ENCODE results near the gene GRK4. TPM values are rescaled to one million over a fixed set of nuclear protein-coding genes. Genes with fewer than 3 reads are reported as not detected.
A peak's percentile ranks its signal among the peaks of the same experiment; 100 is the strongest.
"Not testable (repeated sequence)": the region's sequence is repeated elsewhere in the genome, so short reads cannot be mapped to it uniquely, and the experiment has no call there.

The GRK4 gene
- total RNA-seq, 1 donor from 2014 or later = 5.9 TPM

DNA sequence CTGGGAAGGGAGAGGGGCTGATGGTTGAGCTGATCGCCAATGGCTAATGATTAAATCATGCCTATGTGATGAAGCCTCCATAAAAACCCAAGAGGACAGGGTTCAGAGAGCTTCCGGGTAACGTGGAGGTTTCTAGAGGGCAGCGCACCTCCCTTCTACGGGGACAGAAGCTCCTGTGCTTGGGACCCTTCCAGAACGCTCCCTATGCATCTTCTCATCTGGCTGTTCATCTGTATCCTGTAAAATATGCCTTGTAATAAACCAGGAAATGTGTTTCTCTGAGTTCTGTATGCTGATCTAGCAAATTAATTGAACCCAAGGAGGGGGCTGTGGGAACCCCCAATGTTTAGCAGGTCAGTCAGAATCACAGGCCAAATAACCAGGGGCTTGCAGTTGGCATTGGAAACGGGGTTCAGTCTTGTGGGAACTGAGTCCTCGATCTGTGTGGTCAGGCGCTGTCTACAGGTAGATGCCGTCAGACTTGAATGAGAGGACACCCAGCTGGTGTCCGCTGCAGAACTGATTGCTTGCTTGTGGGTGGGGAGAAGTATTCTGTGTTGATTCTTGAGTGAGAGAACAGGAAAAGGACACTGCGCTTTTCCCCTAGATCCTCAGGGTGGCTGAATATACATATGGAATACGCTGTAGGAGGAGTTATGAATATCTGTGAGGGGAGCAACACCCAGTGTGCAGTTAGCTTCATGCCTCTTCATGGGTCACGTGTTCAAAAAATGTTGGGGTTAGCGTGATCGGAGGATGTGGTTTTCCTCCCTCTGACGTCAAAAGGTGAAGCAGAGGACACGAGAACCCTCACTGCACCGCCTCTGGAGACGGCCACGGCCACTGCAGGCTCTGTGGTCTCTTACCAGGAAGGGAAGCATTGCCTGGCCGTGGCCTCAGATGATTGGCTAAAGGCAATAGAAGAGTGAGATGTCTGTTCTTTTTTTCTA, 81.8 kb downstream of the GRK4 start:
- Mint-ChIP-seq H3K4me1 (ENCODE audit: unreplicated experiment) (no peaks in the 10 kb centered on the region), H3K36me3 (ENCODE audit: low read depth, unreplicated experiment) (no peaks in the 10 kb centered on the region), H3K4me3 (ENCODE audit: unreplicated experiment) (no peak overlapping the region), H3K27ac (ENCODE audit: unreplicated experiment) (no peak overlapping the region), H3K9me3 (ENCODE audit: unreplicated experiment) (no peaks in the 10 kb centered on the region), H3K27me3 (ENCODE audit: unreplicated experiment) (no peaks in the 10 kb centered on the region)
- DNase-seq (ENCODE audit: low spot score) = no peak
- no peak for TF ChIP-seq CTCF (IDR thresholded peaks at IDR 0.05; ENCODE audit: unreplicated experiment)

DNA sequence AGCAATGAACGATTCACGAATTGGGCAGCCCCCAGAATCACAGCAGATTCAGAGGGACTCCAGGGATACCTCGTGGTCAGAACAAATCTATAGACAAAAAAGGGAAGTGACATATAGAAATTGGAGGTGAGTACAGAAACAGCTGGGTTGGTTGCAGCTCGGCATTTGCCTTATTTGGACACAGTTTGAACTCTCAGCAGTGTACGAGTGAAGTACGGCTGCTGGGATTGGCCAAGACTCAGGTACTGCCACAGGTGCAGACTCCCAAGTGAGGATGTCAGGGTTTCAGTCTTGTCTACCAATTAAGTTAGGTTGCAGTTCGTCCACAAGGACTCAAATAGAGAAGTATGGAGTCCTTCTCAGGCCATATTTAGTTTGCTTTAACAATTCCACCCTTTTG, 82.8 kb downstream of the GRK4 start:
- TF ChIP-seq CTCF (IDR thresholded peaks at IDR 0.05; ENCODE audit: unreplicated experiment) = no peak
- no peak for DNase-seq (ENCODE audit: low spot score)
- no peaks in the 10 kb centered on the region for H3K36me3 Mint-ChIP-seq (ENCODE audit: low read depth, unreplicated experiment)
- H3K27me3 Mint-ChIP-seq (ENCODE audit: unreplicated experiment) = peaks cover 2% of the 10 kb centered on the region
- no peak overlapping the region for H3K27ac Mint-ChIP-seq (ENCODE audit: unreplicated experiment)
- no peaks in the 10 kb centered on the region for H3K4me1 Mint-ChIP-seq (ENCODE audit: unreplicated experiment)
- H3K4me3 Mint-ChIP-seq (ENCODE audit: unreplicated experiment) = no peak overlapping the region
- H3K9me3 Mint-ChIP-seq (ENCODE audit: unreplicated experiment) = no peaks in the 10 kb centered on the region

- Mint-ChIP-seq H3K27ac (ENCODE audit: unreplicated experiment) (no peak overlapping the region), H3K27me3 (ENCODE audit: unreplicated experiment) (peaks cover 2% of the 10 kb centered on the region), H3K36me3 (ENCODE audit: low read depth, unreplicated experiment) (no peaks in the 10 kb centered on the region), H3K4me3 (ENCODE audit: unreplicated experiment) (no peak overlapping the region), H3K4me1 (ENCODE audit: unreplicated experiment) (no peaks in the 10 kb centered on the region), H3K9me3 (ENCODE audit: unreplicated experiment) (no peaks in the 10 kb centered on the region)
- TF ChIP-seq CTCF (IDR thresholded peaks at IDR 0.05; ENCODE audit: unreplicated experiment) = no peak
- DNase-seq (ENCODE audit: low spot score) = no peak
These were observed 83.3 kb downstream of the GRK4 start for GRCh38 chr4:3046623-3047022.

DNA sequence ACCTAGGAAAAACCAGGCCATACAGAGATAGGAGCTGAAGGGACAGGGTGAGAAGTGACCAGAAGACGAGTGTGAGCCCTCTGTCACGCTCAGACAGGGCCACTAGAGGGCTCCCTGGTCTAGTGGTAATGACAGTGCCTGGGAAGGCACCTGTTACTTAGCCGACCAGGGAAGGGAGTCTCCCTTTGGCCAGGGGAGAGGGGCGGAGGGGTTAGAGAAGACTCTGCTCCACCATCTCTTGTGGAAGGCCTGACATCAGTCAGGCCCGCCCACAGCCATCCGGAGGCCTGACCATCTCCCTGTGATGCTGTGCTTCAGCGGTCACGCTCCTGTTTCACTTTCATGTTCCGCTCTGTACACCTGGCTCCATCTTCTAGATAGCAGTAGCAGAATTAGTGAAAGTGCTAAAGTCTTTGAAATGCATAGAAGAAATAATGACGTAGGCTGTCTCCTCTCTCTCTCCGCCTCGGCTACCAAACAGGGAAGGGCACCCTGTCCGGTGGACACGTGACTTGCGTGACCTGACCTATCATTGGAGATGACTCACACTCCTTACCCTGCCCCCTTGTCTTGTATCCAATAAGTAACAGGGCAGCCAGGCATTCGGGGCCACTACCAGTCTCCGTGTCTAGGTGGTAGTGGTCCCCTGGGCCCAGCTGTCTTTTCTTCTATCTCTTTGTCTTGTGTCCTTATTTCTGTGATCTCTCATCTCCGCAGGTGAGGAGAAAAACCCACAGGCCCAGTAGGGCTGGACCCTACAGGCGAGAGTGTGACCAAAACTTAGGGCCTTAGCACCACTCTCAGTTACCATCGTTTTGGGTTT, 84.3 kb downstream of the GRK4 start:
- H3K36me3 Mint-ChIP-seq (ENCODE audit: low read depth, unreplicated experiment) = no peaks in the 10 kb centered on the region
- H3K27ac Mint-ChIP-seq (ENCODE audit: unreplicated experiment) = no peak overlapping the region
- DNase-seq (ENCODE audit: low spot score) = peak; percentile 71
- H3K4me3 Mint-ChIP-seq (ENCODE audit: unreplicated experiment) = no peak overlapping the region
- H3K27me3 Mint-ChIP-seq (ENCODE audit: unreplicated experiment) = peaks cover 2% of the 10 kb centered on the region
- H3K9me3 Mint-ChIP-seq (ENCODE audit: unreplicated experiment) = no peaks in the 10 kb centered on the region
- peak; percentile 51 for TF ChIP-seq CTCF (IDR thresholded peaks at IDR 0.05; ENCODE audit: unreplicated experiment)
- no peaks in the 10 kb centered on the region for H3K4me1 Mint-ChIP-seq (ENCODE audit: unreplicated experiment)

DNA sequence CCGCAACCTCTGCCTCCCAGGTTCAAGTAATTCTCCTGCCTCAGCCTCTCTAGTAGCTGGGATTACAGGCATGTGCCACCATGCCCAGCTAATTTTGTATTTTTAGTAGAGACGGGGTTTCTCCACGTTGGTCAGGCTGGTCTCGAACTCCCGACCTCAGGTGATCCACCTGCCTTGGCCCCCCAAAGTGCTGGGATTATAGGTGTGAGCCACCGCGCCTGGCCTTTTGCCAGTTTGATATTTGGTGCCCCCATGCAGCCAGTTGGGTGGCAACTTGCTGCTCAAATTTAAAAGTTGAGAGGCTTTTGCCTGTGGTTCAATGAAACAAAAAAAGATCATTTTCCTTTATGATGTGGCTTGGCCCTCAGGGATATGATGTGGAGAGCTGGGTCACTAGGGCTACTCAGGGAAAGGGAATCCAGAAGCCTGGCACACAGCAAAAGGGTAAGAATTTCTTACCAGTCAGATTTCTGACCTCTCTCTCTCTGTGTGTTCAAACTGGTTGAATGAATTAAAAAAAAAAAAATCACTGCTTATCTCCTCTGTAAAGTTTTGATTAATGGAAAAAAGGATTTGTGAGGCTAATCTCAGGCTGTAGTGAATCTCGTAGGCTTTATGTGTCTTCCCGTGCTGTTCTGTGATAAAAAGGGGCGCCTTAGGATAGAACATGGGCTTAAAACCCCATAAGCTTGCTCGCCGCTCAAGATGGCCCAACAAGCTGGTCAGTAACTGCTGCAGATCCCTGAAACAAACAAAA, 87.9 kb downstream of the GRK4 start:
- not testable (repeated sequence) for H3K27me3 Mint-ChIP-seq (ENCODE audit: unreplicated experiment); H3K27ac Mint-ChIP-seq (ENCODE audit: unreplicated experiment); H3K4me3 Mint-ChIP-seq (ENCODE audit: unreplicated experiment); H3K36me3 Mint-ChIP-seq (ENCODE audit: low read depth, unreplicated experiment); DNase-seq (ENCODE audit: low spot score); H3K4me1 Mint-ChIP-seq (ENCODE audit: unreplicated experiment)
- H3K9me3 Mint-ChIP-seq (ENCODE audit: unreplicated experiment) = peaks cover 11% of the 10 kb centered on the region
